ENCODE results near the gene GP1BA.

The GP1BA gene

GRCh38 chr17:4938688-4939545 lies 6.8 kb downstream of the GP1BA start:
- no peak for DNase-seq (ENCODE audit: low read depth)

GRCh38 chr17:4939546-4939795 lies 7.4 kb downstream of the GP1BA start:
- DNase-seq (ENCODE audit: low read depth) = no peak

GRCh38 chr17:4939796-4940554 lies 7.9 kb downstream of the GP1BA start, which contains the start of the genes RNF167 and SLC25A11:
Gene RNF167 (plus strand): TSS chr17:4940268. CDS start chr17:4940910, 642 bp downstream.
Gene SLC25A11 (minus strand): TSS chr17:4940046. CDS start chr17:4939910, 136 bp downstream.
- peak; percentile 94 for DNase-seq (ENCODE audit: low read depth)

- no peak for DNase-seq (ENCODE audit: low read depth)
These were observed 8.7 kb downstream of the GP1BA start for GRCh38 chr17:4940555-4941318.

- no peak for DNase-seq (ENCODE audit: low read depth)
These were observed 9.2 kb downstream of the GP1BA start for GRCh38 chr17:4941319-4941610.

GRCh38 chr17:4942760-4943508 lies 10.9 kb downstream of the GP1BA start:
- DNase-seq (ENCODE audit: low read depth) = no peak

- no peak for DNase-seq (ENCODE audit: low read depth)
These were observed 12.1 kb downstream of the GP1BA start for GRCh38 chr17:4944163-4944553.

GRCh38 chr17:4944554-4945175 lies 12.6 kb downstream of the GP1BA start:
- DNase-seq (ENCODE audit: low read depth) = no peak

GRCh38 chr17:4945176-4945943 lies 13.3 kb downstream of the GP1BA start:
- peak; percentile 84 for DNase-seq (ENCODE audit: low read depth)

GRCh38 chr17:4945944-4946280 lies 13.8 kb downstream of the GP1BA start:
- DNase-seq (ENCODE audit: low read depth) = no peak

- DNase-seq (ENCODE audit: low read depth) = no peak
These were observed 14.4 kb downstream of the GP1BA start for GRCh38 chr17:4946312-4946976.

- DNase-seq (ENCODE audit: low read depth) = no peak
These were observed 14.9 kb downstream of the GP1BA start for GRCh38 chr17:4947010-4947410.

GRCh38 chr17:4947411-4948165 lies 15.5 kb downstream of the GP1BA start:
- DNase-seq (ENCODE audit: low read depth) = peak; percentile 62

- DNase-seq (ENCODE audit: low read depth) = peak; percentile 88
These were observed 16.3 kb downstream of the GP1BA start, which contains the start of gene PFN1 for GRCh38 chr17:4948166-4948930. Gene PFN1 (minus strand): TSS chr17:4948530. CDS start chr17:4948394, 136 bp downstream.

GRCh38 chr17:4948931-4949320 lies 16.8 kb downstream of the GP1BA start:
- peak; percentile 77 for DNase-seq (ENCODE audit: low read depth)

- DNase-seq (ENCODE audit: low read depth) = peak; percentile 64
These were observed 17.4 kb downstream of the GP1BA start for GRCh38 chr17:4949321-4950074.

- DNase-seq (ENCODE audit: low read depth) = no peak
These were observed 18.1 kb downstream of the GP1BA start for GRCh38 chr17:4950075-4950745.
